HG02973 (cell line): ENCODE measurements around the gene FAM24B.
"Not testable (repeated sequence)": the region's sequence is repeated elsewhere in the genome, so short reads cannot be mapped to it uniquely, and the experiment has no call there.

Source experiments
- ATAC-seq: cut with Tn5 transposase; IDR thresholded peaks from one replicate; pipeline ENCODE4 v1.9.1; 2021; ENCODE audit warnings: moderate library complexity; ENCODE audit not compliant: unreplicated experiment

FAM24B gene

DNA sequence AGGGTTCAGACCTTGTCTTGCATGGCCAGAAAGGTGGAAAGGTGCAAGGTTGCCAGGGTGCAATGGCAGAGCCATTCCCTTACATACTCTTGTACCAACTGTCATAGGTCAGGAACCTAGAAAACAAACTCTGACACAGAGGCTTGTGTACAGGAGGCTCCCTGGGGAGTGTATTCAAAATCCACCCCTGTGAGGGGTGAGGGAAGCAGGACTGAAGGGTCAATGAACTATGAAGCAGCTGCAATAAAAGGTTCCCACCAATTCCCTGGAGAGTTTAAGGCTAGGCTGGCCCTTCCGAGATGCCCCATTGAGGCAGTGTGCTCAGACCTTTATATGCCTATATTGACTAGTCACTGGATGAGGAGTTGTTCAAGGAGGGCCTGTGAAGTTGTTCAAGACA is 19.9 kb downstream of the FAM24B start:
- no peak for ATAC-seq

DNA sequence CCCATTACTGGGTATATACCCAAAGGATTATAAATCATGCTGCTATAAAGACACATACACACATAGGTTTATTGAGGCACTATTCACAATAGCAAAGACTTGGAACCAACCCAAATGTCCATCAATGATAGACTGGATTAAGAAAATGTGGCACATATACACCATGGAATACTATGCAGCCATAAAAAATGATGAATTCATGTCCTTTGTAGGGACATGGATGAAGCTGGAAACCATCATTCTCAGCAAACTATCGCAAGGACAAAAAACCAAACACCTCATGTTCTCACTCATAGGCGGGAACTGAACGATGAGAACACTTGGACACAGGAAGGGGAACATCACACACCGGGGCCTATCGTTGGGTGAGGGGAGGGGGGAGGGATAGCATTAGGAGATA is 21.3 kb downstream of the FAM24B start:
- not testable (repeated sequence) for ATAC-seq

DNA sequence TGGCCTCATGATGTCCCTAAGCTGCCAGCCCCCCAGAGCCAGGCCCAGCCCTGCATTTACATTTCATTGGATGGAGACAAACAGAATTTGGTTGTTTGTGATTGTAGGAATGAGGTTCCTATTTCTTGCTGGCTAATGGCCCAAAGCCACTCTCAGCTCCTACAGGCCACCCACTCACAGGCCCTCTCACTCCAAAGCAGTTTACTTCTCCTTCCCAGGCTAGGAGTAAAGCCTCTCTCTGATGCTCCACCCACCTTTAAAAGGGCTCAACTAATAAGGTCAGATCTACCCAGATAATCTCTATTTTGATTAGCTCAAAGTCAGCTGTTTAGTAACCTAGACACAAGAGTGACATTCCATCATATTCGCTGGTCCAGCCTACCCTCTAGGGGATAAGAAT is 22.5 kb downstream of the FAM24B start:
- no peak for ATAC-seq

DNA sequence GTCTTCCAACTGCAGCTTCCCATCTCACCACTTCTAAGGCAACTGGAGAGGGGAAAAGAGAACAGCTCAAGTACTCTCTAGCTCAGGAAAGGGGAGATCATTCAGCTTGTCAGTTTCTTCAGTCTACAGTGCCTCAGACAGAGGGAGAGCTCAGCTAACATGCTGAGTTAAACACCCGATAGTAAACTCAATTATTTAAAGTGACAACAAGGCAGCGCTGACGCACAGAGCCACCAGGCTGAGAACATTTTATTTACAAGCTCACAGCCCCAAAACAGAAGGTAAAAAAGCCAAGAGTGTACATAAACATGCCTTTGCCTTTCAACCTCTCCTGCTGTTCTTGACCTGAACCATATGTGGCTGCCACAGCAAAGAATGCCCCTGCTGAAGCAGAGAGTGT is 23.6 kb downstream of the FAM24B start:
- ATAC-seq = no peak

DNA sequence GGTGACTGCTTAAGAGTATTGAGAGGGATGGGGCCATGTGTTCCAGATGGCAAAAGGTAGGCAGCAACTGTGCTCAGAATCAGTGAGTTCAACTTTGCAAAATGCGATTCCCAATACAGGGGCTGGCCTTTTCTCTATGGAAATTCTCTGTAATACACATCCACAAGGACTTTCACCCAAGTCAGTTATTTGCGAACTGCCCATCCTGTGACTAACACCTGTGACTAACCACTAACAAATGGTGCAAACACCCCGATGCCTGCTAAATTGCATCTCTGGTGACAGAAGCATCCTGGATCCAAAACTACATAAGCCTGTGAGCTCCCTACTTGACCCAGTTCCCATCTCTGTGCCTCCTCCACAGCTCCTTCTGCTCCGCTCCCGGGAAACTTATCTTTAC is 24.7 kb downstream of the FAM24B start:
- ATAC-seq = no peak

DNA sequence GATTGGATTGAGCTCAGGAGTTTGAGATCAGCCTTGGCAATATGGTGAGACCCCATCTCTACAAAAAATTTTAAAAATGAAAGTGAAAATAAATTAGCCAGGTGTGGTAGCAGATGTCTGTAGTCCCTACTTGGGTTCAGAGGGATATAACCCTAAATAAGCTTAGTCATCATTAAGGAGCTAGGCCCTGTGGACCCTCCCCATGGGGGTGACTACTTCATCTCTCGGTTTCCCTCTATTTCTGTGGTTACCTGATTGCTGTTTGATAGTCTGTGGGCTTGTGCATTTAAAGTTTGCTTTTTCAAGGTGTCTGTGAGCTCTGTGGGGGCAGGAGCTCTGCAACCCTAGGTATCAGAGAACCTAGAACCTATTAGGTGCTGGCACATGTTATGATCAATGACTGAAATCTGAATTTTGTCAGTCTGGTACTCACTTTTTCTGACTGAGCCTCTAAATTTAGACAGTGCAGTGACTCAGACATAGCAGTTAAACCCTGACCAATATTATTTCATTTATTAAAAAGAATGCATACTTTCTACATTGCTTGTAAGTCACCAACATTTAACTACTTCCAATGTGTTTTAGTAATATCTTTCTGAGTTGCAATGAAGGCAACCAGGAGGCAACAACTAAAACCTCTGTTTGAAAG is 25.6 kb downstream of the FAM24B start:
- ATAC-seq = no peak

DNA sequence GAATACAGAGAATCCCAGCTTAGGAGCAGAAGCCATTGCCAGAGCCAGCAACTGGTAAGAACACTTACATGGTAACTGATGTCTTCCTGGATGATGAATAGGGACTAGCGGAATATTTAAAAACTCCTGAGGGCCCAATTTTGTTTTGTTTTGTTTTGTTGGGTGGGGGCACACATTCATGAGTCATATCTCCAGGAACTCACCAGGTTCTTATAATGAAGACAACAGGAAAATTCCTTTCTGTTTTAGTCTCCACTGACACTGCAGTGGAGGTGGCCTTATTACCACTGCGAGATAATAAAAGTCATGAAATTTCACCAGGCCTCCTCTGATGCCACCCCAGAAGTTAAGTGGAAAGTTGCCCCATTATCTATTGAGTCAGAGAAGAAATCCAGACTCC is 27.1 kb downstream of the FAM24B start:
- ATAC-seq = no peak

DNA sequence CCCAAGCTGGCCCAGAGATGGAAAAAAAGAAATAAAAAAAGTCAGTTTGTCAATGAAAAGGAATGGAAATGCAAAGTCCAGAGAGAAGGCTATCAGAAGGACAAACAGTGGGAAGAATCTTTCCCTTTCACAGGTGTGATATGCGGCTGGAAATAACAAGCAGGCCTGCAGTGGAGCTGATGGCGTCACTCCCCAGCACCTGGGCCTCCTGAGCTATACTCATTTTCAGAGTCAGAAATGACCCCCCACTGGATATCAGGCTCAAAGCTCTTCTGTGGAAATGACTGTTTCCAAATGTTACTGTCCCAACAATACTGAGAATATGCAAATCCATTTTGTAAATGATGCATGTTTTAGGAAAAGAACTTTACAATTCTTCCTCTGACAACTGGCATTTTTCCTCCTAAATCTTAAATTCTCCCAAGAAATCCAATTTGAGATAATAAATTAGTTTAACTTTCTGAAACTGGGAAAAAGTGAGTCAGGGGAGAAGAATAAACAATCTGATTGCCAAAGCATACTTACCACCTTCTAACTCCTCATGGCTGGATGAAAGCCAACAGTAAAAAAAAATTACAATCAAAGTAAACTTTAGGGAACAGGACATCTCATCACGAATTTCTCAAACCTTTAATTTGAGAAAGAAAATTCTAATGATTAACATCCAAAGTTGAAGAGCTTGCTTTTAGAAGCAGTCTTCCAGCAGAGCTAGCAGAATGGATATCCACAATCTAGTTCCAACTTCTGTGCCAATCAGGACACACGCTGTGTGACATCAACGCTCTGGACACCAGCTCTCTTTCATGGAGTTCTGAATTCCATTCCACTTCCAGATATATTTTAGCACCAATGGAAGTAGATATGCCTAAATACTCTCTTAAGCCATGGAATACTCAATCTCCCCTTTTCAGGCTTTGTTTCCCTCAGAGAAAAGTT is 28.4 kb downstream of the FAM24B start:
- no peak for ATAC-seq

DNA sequence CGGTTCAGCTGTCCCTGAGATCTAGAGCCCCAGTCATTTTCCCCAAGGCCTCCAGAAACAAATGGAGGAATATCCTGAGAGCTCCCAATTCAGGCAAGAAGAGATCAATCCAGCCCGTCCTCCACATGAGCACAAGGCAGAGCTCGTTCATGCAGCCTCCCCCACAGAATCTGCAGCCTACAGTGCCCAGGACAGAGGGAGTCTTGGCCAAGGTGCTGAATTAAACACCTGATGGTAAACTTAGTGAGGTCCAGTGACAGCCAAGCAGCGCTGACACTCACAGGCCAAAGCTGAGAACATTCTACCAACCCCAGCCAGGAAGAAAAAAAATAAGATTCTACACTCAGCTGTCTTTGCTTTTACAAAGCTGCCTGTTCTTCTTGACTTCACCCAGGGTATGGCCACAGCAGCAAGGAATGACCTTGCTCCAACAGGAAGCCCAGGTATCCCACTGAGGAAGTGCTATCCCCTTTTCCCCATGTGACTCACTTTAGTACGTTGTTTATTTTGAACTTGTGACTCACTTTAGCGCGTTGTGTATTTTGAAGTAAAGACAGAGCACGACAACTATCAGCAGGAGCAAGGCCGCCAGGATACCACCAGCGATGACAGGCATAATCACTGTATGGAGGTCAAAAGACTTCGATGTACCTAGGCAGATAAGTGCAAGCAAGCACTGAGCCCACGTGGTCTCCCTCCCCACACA is 29.3 kb downstream of the FAM24B start:
- ATAC-seq = no peak

DNA sequence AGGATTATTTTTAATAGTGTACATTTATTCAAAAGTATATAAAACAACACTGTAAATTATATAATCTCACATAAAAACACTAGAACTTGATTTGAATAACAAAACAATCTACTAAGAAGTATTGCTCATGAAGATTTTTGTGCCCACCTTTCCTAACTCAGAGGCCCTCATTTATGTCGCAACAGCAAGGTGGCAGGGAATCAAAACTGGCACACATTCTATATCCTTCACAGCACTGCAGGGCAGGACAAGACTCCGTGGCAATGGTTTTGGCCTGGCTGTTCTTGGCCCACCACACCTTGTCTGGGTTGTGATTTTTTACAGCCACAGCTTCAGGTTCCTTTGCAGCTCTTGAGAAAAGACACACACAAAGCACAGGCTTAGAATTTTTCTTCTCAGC is 30.3 kb downstream of the FAM24B start:
- no peak for ATAC-seq

DNA sequence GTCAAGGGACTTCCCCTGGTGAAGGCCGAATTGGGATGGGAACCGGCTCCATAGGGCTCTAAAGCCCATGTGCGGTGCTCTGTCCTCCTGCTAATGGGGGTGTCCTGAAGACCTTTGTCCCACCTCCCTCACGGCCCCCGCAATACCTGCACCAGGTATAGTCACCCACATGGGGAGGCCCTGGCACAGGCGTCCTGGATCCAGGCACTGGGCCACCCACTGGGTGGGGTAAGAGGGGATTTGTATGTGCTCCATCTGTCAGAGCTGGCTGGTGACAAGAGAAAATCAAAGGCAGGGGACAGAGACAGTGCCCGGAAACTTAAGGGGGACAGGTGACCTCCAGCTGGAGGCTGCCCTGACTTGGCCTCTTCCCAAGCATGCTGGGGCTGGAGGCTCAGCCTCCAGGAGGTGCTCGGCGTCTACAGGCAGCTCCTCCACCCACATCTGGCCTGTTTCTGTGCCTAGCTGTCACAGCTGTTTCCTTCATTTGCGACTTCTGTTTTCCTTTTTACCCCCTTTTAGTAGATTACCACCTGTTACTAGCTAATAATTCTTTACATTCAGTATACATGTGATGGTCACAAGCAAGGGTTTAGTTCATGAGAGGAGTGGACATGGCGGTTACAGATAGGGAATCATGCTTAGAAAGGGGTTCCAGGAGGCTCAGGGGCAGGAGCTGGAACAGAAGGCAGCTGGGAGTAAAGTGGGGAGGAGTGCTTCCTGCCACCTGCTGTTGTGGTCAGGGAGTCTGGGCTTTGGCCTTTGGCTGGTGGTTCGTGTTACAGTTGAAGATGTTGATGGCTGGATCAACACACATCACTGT is 31.4 kb downstream of the FAM24B start:
- ATAC-seq = no peak

DNA sequence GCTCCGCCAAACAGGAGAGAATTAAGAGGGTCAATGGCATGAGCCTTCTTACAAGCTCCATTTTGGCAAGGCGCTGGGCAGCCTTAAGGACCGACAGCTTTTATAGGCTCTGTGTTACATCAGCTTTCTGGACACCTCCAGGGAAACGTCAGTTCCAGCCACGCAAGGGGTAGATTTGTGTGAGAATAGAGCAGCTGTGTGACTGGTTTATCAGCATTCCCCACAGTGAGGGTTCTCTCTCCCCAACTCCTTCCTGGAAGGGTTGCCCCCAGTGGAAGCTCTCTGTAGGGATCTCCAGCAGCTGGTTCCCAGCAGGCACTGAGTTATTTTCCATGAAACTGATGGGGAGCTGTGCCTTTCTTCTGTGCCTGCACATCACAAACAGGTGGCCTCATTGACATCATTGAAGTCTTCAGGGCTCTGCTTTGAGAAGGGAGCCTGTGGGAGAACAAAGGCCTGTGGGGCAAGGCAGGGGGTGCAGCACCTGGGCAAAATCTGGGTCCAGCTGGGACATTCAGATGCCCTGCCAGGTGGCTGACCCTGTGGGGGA is 33.5 kb downstream of the FAM24B start, which contains the start of gene CUZD1:
CUZD1 (minus strand) TSS at position 75 of the 550 bp plus-strand sequence; CDS start at position 61, 14 bp downstream.
- ATAC-seq = no peak

DNA sequence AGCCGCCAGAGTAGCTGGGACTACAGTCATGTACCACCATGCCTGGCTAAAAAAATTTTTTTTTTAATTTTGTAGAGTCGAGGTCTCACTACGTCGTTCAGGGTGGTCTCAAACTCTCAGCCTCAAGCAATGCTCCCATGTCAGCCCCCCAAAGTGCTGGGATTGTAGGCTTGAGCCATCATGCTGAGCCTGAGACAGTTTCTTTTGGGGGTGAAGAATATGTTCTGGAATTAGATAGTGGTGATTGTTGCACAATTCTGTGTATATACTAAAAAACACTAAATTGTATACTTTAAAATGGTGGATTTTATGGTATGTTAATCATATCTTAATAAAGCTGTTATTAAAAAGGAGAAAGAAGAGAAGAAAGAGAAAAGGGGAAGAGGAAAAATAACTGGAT is 35.2 kb downstream of the FAM24B start:
- no peak for ATAC-seq

DNA sequence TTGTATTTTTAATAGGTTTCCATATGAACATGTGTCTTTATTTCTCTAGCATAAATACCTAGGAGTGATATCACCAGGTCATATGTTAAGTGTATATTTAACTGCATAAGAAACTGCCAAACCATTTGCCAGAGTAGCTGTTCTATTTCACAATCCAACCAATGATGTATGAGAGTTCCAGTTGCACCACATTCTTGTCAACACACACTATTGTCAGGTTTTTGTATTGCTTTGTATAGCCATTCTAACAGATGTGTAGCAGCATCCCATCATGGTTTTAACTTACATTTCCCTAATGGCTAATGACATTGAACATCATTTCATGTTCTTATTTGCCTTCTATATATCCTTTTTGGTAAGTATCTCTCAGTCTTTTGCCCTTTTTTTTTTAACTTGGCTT is 37.8 kb downstream of the FAM24B start:
- no peak for ATAC-seq

DNA sequence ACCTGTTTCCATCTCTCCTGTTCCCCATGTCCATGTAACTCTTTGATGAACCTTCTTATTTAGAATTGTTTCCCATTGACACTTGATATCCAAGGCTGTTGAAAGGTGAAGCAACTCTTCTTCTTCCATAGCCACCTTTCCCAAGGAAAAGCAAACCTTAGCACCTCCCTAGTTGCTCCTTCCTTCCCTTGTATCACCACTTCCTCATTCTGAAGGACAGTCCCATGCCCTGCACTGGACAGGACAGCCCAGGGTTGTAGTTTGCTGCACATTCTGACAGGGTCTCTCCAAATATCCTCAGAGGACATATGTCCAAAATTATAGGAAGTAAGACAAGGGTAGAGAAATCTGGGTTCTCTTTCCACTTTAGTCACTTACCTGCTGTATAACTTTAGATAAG is 39.9 kb downstream of the FAM24B start:
- no peak for ATAC-seq

DNA sequence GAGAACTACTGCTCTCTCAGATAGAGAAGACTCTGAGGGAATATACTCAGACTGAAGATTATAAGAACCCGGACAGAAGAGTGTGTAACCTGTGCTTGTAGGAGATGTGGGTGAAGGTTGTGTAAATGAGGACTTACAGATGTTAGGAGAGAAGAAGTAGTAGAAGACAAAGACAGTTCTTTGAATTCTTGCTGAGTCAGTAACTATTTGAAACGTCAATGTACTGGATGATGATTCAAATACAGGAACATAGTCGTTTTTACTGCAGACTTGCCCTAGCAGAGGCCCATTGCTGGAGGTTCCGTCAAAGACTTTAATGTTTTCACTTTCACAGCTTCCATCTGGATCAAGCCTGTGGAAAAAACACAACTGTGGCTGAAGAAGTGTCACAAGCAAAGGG is 40.5 kb downstream of the FAM24B start:
- ATAC-seq = no peak

DNA sequence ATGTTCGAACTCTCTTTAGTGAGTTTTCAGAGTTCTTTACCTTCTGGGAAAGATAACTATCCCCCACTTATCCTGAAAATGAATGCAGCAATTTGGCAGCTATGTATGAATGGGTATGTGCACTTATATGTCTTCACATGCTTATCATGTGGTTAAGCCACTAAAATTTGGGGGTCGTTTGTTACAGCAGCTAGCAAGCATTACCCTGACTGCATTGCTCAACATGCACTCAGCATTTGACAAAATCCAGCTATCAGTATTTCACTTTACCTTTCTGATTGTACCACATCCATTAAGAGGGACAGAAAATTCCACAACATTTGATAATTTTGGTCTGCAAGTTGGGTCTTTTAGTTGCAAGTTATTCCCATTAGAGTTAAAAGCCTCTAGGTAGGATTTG is 43.5 kb downstream of the FAM24B start:
- ATAC-seq = no peak

DNA sequence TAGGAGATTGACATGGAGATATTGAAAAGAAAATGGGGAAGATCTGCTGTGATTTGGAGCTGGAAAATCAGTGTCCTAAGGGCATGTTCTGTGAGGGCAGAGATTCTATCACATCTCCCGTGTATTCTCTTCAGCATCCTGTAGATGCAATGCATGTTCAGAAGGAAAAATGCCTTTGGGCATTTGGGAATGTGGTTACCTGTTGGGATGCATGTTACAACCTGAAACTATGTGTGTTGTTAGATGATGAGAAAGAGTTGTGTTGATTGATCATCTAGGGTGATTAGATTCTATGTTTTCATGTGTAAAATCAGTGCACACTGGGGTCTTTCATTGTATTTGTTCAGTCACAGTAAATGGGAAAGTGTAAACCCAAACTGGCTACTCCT is 48.4 kb downstream of the FAM24B start:
- no peak for ATAC-seq

DNA sequence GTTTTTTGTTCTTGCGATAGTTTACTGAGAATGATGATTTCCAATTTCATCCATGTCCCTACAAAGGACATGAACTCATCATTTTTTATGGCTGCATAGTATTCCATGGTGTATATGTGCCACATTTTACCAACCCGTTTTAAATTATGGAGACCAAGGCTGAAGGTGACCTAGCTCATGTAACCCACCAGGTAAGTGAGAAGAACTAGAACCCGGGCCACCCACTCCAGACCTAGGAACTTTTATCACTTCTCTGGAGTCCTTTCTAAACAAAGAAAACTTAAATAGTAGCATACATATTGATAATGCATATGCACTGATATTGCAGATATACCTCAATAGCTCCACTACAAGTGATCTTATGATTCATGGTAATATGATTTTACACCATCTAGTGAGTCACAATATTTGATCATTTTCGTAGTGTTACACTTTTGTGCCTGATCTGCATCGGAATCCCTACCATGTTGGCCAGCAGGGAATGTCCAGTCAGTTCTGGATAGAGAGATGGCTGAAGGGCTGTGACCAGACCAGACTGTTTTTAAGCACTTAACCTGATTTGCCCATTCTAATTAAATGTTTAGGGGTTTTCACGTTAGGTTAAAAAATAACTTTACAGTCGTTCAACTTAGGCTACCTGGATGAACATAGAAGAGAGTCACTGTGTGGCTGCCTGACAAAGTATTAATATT is 49.0 kb downstream of the FAM24B start:
- ATAC-seq = no peak

DNA sequence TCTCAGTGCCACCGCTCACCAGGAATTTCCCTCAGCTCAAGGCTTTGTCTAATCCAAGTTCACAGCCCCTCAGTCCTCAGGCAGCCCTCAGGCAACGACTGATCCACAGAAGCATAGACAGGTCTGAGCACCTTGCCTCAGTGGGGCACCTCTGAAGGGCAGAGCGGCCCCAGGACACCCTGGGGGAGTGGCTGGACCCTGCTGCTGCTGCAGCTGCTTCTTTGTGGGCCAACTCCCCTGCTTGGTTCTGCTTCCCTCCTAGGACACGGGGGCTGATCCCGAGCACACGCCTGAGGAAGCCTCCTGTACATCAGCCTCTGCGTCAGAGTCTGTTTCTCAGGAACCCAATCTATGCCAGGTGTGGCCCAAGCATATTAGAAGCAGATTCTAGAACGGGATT is 49.9 kb downstream of the FAM24B start:
- no peak for ATAC-seq
